Prostate gland (tissue), 2 donors: ENCODE measurements around the gene HLA-DOB. TPM values are rescaled to one million over a fixed set of nuclear protein-coding genes. Genes with fewer than 3 reads are reported as not detected.

ENCODE experiments used
- DNase-seq: peaks from one replicate; pipeline ENCODE4 v3.0.0-alpha.2; 2019; ENCODE audit warnings: low spot score
- H3K27ac ChIP-seq, 2 donors: fragments of 200-600 bp; sonication (generic); 2 replicates each; pipeline ENCODE4 v1.5.1; 2017 to 2019
- H3K27me3 ChIP-seq: fragments of 200-600 bp; sonication (generic); replicated peaks from 2 replicates; pipeline ENCODE4 v1.5.1; 2019; ENCODE audit not compliant: insufficient read depth
- H3K36me3 ChIP-seq, 2 donors: fragments of 200-600 bp; sonication (generic); 1 replicate in 1 of 2; 2 replicates in 1 of 2; pipeline versions ENCODE4 v1.5.1 to v1.8.1; 2017 to 2019
- H3K4me1 ChIP-seq: fragments of 200-600 bp; sonication (generic); replicated peaks from 2 replicates; pipeline ENCODE4 v1.5.1; 2019
- H3K4me3 ChIP-seq, 2 donors: fragments of 200-600 bp; sonication (generic); 2 replicates each; pipeline ENCODE4 v1.5.1; 2017 to 2019
- H3K9me3 ChIP-seq: fragments of 200-600 bp; sonication (generic); 2 replicates; pipeline ENCODE4 v1.5.1; 2017
- CTCF ChIP-seq, 4 experiments: fragments of 200-600 bp in 2 of 4; fragments of 450-650 bp in 2 of 4; sonication (generic) in 2 of 4; IDR thresholded peaks; 1 replicate in 3 of 4; 2 replicates in 1 of 4; pipeline ENCODE4 v1.5.1; 2016 to 2019; ENCODE audit warnings: antibody characterized with exemption in 4 of 4, mild to moderate bottlenecking in 2 of 4, moderate library complexity in 2 of 4
- POLR2A ChIP-seq: fragments of 450-650 bp; IDR thresholded peaks from one replicate; pipeline ENCODE4 v1.6.1; 2016; ENCODE audit warnings: antibody characterized with exemption, mild to moderate bottlenecking
- POLR2AphosphoS5 ChIP-seq: sonication (generic); formaldehyde crosslinking; IDR thresholded peaks from one replicate; pipeline ENCODE4 v1.6.1; 2017; ENCODE audit warnings: antibody characterized with exemption
- WGBS: methylation state at CpG from one replicate; pipeline ENCODE4 v1.1.5; 2018; 5-methylcytosine and 5-hydroxymethylcytosine counted together
- intact Hi-C: fragments of 100-400 bp; cut with DNase I; formaldehyde crosslinking; loops from one replicate; pipeline ENCODE4 v1.14.2; 2022
- total RNA-seq, 2 donors: library from RNA; depleted of rRNA; stranded (reverse); fragments of >200 nt; gene quantifications; one replicate each; pipeline ENCODE4 v1.1.0, GENCODE V29; 2016

HLA-DOB gene
- total RNA-seq, 2 donors from 2014 or later = 0.41 TPM; not detected in 1

- no peak for DNase-seq
- Histone ChIP-seq H3K9me3 (no peaks in the 10 kb centered on the region), H3K4me3 (no peak overlapping the region), H3K36me3 (no peaks in the 10 kb centered on the region), H3K27ac (no peak overlapping the region), H3K4me1 (no peaks in the 10 kb centered on the region), H3K27me3 (no peaks in the 10 kb centered on the region)
- TF ChIP-seq POLR2A = no peak
- TF ChIP-seq CTCF (IDR thresholded peaks at IDR 0.05) = no peak
- no peak for TF ChIP-seq POLR2AphosphoS5
- intact Hi-C loops = no loop called here
- WGBS = 83% methylated on average over 2 of the region's 2 CpGs
Observed at GRCh38 chr6:32818867-32819266, 2.1 kb upstream of the HLA-DOB start.

GRCh38 chr6:32815996-32816395 lies 806 bp downstream of the HLA-DOB start:
- WGBS = 89% methylated on average over 2 of the region's 2 CpGs
- H3K9me3 ChIP-seq = no peaks in the 10 kb centered on the region
- intact Hi-C loops = no loop called here
- H3K4me3 ChIP-seq = no peak overlapping the region
- H3K27me3 ChIP-seq = no peaks in the 10 kb centered on the region
- DNase-seq = no peak
- no peaks in the 10 kb centered on the region for H3K36me3 ChIP-seq
- no peaks in the 10 kb centered on the region for H3K4me1 ChIP-seq
- H3K27ac ChIP-seq = no peak overlapping the region
- TF ChIP-seq CTCF (IDR thresholded peaks at IDR 0.05) = no peak
- no peak for TF ChIP-seq POLR2AphosphoS5
- TF ChIP-seq POLR2A = no peak

GRCh38 chr6:32815115-32815514 lies 1.7 kb downstream of the HLA-DOB start:
- intact Hi-C loops = no loop called here
- WGBS = 85% methylated on average over 5 of the region's 5 CpGs
- Histone ChIP-seq H3K4me3 (no peak overlapping the region), H3K36me3 (no peaks in the 10 kb centered on the region), H3K4me1 (no peaks in the 10 kb centered on the region), H3K27me3 (no peaks in the 10 kb centered on the region), H3K27ac (no peak overlapping the region), H3K9me3 (no peaks in the 10 kb centered on the region)
- no peak for TF ChIP-seq POLR2A
- TF ChIP-seq CTCF (IDR thresholded peaks at IDR 0.05) = no peak
- no peak for TF ChIP-seq POLR2AphosphoS5
- DNase-seq = no peak

GRCh38 chr6:32814145-32814544 lies 2.7 kb downstream of the HLA-DOB start:
- H3K36me3 ChIP-seq = no peaks in the 10 kb centered on the region
- H3K4me3 ChIP-seq = no peak overlapping the region
- no peak overlapping the region for H3K27ac ChIP-seq
- TF ChIP-seq CTCF (IDR thresholded peaks at IDR 0.05) = no peak
- TF ChIP-seq POLR2AphosphoS5 = no peak
- TF ChIP-seq POLR2A = no peak
- DNase-seq = no peak
- H3K27me3 ChIP-seq = no peaks in the 10 kb centered on the region
- H3K9me3 ChIP-seq = no peaks in the 10 kb centered on the region
- intact Hi-C loops = no loop called here
- 85% methylated on average over 2 of the region's 2 CpGs for WGBS
- no peaks in the 10 kb centered on the region for H3K4me1 ChIP-seq

GRCh38 chr6:32809171-32809570 lies 7.6 kb downstream of the HLA-DOB start:
- no peak for DNase-seq
- intact Hi-C loops = no loop called here
- Histone ChIP-seq H3K27ac (no peak overlapping the region), H3K9me3 (no peaks in the 10 kb centered on the region), H3K4me1 (no peaks in the 10 kb centered on the region), H3K36me3 (no peaks in the 10 kb centered on the region), H3K4me3 (no peak overlapping the region), H3K27me3 (no peaks in the 10 kb centered on the region)
- 2% methylated on average over 1 of the region's 1 CpG for WGBS
- TF ChIP-seq CTCF (IDR thresholded peaks at IDR 0.05) (no peak), POLR2A (no peak), POLR2AphosphoS5 (no peak)
